C4-2B (cell line): ENCODE measurements around the gene TTC9C.

ENCODE experiments used
- ZFX ChIP-seq: fragments of 450-650 bp; IDR thresholded peaks from 2 replicates; pipeline ENCODE4 v1.6.1; 2017
- TF ChIP-seq, protein P1 (sequence below): fragments of 450-650 bp; conservative IDR thresholded peaks from 2 replicates; pipeline ENCODE4 v1.5.1; 2017; ENCODE audit warnings: mild to moderate bottlenecking

DNA sequence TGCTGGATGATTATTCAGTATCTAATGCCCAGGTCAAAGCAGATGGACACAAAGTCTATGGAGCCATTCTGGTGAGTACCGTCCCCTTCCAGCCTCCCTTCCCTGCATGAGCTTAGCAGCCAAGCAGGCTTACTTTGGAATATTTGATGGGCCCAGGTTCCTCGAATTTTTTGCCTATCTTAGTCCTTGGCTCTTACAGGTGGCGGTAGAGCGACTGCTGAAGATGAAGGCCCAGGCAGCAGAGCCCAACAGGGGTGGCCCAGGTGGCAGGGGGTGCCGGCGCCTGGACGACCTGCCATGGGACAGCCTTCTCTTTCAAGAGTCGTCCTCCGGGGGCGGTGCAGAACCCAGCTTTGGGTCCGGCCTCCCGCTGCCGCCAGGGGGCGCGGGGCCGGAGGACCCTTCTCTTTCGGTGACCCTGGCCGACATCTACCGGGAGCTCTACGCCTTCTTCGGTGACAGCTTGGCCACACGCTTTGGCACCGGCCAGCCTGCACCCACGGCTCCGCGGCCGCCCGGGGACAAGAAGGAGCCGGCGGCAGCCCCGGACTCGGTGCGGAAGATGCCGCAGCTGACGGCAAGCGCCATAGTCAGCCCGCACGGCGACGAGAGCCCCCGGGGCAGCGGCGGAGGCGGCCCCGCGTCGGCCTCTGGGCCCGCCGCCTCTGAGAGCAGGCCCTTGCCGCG, 58.2 kb downstream of the TTC9C start:
- TF ChIP-seq, protein P1, sequence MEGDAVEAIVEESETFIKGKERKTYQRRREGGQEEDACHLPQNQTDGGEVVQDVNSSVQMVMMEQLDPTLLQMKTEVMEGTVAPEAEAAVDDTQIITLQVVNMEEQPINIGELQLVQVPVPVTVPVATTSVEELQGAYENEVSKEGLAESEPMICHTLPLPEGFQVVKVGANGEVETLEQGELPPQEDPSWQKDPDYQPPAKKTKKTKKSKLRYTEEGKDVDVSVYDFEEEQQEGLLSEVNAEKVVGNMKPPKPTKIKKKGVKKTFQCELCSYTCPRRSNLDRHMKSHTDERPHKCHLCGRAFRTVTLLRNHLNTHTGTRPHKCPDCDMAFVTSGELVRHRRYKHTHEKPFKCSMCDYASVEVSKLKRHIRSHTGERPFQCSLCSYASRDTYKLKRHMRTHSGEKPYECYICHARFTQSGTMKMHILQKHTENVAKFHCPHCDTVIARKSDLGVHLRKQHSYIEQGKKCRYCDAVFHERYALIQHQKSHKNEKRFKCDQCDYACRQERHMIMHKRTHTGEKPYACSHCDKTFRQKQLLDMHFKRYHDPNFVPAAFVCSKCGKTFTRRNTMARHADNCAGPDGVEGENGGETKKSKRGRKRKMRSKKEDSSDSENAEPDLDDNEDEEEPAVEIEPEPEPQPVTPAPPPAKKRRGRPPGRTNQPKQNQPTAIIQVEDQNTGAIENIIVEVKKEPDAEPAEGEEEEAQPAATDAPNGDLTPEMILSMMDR, result peak; percentile 99
- TF ChIP-seq ZFX, result no peak; the same call in 1 of the 2 replicates
